HG02870 (cell line): ENCODE results near the gene CSTF3.

Experiments
- ATAC-seq: cut with Tn5 transposase; IDR thresholded peaks from one replicate; pipeline ENCODE4 v1.9.1; 2021; ENCODE audit warnings: mild to moderate bottlenecking, moderate library complexity; ENCODE audit not compliant: unreplicated experiment

CSTF3 gene

GRCh38 chr11:33045551-33046255 lies 115.6 kb downstream of the CSTF3 start:
- ATAC-seq, result no peak

- ATAC-seq, result no peak
Measured at GRCh38 chr11:33044285-33044756, 117.0 kb downstream of the CSTF3 start.

GRCh38 chr11:33043221-33043830 lies 118.0 kb downstream of the CSTF3 start:
- ATAC-seq, result no peak

DNA sequence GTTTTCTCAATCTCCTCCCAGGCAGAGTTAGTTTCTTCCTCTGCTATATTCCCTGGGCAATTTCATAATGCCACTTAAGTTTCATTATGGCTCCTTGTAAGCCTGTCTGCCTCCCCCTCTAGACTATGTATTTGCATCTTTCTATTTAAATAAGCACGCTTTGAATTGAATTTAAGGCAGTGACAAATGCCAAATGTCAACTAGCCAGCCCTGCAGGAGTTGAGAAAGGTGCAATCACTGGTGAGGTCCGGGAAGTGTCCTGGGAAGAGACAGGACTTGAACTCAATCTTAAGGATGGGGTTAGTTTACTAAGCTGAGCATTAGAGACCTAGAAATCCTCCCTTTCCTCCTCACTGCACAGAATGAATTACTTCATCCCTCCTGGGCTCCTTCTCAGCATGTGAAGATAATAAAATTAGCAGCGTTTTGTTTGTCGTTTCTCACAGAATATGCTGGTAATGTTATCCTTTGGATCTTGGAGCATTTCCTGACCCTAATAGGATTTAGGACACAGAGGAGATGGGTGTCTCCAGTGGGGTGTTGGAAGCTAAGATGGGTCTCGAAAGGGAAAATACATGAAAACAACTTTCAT lies 120.3 kb downstream of the CSTF3 start:
- peak; percentile 27 for ATAC-seq

DNA sequence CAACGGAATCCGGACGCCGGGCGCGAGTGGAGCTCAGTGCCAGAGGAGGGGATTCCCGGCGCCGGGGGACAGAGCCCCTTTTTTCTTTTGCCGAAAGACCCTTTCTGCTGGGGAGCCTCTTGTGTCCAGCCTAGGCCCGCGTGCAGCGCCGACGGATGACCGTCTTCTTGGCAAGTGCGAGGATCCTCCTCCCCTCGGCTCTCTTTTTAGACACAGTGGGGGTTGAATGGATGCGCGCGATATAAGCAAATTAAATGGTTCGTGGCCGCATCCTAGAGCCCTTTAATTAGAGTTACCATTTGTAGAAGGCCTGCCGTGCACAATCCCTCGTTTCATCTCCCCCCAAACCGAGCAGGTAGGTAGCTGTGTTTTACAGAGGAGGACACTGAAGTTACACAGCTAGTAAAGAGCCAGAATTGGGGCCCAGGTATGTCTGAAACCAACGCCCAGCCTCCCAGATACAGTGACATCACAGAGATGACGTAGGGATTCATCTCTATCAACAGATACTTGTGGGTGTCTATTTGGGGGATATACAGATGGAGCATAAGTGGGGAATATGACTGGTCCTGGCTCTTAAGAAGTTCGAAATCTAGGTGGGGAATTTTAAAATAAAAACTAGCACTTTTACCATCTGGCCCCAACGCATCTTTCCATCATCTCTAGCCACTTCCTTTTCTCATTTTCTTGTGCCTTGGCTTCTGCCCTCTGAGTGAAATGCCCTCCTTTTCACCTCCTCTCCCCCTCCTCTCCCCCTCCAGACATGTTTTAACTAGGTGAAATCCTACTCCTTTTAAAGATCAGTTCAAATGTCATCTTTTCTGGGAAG lies 121.0 kb downstream of the CSTF3 start:
- peak; percentile 34 for ATAC-seq

DNA sequence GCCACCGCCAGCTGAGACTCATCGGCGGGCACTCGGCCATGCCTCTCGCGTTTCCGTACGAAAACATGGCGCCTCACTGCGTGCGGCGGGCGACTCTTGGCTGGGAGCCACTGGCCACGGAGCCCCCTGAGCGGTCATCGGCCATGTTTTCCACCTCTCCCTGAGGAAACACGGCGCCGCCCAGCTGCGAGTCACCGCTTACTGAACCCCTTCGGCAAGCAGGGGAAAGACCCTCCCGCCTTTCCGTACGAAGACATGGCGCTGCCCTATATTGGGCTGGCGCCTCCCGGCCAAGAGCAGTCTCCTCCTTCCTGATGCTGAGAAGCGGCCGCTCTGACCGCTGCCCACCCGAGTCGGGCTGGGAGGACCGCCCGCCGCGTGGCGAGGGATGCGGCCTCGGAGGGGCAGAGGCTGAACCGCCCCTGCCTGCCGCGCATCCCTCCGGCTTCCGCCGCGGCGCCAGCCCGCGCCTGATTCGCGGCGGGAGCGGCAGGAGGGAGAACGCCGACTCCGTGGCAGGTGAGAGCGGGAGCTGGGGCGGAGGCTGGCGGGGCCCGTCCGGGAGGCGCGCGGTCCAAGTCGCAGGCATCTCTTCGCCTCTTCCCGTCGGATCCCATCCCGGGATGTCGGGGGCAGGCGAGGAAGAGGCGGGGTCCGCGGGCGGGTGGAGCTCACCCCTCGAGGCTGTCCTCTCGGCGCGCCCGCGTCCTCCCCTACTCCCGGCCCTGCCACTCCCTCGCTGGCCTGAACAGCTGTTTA lies 121.8 kb downstream of the CSTF3 start, which contains the start of gene TCP11L1:
Gene TCP11L1, plus strand, starts transcription at position 299 of the 759 bp plus-strand sequence. CDS start 4,202 bp downstream, outside the sequence.
- peak; percentile 65 for ATAC-seq

DNA sequence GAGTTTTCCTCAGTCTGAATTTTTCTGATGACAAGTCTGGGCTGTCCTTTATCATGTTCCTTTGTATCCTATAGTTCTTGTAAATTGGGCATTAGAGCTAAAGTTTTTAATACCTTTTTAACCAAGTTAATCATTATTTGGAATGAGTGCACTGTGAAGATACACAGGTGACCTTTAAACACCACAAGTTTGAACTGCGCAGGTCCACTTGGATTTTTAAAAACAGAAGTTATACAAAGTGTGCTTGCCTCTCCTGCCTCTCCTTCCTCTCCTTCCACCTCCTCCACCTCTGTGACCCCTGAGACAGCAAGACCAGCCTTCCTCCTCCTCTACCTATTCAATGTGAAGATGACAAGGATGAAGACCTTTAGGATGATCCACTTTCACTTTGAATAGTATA lies 126.3 kb downstream of the CSTF3 start:
- no peak for ATAC-seq
